ENCODE measurements around the gene RAD9B.
"Not testable (repeated sequence)": the region's sequence is repeated elsewhere in the genome, so short reads cannot be mapped to it uniquely, and the experiment has no call there.

Gene RAD9B

DNA sequence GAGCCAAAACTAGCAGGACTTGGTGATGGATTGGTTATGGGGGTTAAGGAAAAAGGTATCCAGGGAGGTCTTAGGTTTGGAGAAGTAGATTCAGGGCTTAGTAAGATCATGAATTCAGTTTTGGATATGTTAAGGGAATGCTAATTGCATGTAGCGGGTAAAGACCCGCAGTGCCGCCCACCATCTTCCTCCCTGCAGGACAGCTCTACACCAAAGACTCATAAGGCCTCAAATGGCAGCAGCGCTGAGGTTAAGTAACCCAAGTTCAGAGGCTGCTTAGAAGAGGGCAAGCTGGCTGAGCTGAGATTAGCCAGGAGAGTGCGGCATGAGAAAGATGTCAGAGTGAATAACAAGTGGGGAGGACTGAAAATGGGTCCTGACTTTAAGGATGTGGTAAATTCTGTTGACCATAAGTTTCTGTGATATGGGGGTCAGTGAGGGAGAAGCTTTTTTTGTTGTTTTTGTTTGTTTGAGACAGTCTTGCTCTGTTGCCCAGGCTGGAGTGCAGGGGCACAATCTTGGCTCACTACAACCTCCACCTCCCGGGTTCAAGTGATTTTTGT lies 26.2 kb downstream of the RAD9B start:
- DNase-seq: no peak

GRCh38 chr12:110530511-110530910 lies 28.4 kb downstream of the RAD9B start:
- no peak for DNase-seq

DNA sequence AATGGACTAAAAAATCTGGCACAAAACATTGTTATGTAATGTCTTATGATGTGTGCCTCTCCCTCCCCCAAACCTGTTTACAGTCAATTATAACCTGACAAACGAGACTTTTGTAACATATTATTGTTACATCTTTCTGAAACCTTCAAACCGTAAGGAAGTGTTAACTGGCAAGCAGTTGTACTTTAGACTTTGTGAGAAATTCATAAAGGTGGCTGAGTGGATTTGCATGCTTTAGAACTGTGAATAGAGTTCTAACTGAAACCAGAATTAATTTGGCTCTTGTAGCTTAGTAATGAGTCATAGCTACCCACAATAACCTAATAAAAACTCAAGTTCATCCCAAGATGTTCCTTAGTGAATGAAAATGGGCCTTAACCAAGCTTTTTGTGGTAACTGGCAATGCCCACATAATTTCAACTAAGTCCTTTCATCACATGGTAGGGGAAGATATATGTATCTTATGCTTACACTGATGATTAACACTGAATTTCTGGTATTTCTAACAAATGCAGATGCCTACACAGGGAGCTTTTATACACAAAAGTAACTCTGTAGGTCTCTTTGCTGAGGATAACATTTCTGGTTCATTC lies 29.7 kb downstream of the RAD9B start:
- DNase-seq: no peak

DNA sequence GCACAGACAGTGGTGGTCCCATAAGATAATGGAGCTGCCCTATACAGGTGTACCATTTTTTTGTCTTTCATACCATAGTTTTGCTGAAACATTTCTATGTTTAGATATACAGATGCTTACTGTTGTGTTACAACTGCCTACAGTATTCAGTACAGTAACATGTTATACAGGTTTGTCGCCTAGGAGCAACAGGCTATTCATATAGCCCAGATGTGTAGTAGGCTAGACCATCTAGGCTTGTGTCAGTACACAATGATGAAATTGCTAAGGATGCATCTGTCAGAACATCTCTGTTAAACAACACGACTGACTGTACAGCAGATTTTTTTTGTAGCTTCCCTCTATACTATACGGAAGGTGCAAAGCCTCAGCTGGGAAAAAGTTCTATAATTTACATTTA lies 30.5 kb downstream of the RAD9B start:
- no peak for DNase-seq

GRCh38 chr12:110533607-110534006 lies 31.5 kb downstream of the RAD9B start:
- no peak for DNase-seq

DNA sequence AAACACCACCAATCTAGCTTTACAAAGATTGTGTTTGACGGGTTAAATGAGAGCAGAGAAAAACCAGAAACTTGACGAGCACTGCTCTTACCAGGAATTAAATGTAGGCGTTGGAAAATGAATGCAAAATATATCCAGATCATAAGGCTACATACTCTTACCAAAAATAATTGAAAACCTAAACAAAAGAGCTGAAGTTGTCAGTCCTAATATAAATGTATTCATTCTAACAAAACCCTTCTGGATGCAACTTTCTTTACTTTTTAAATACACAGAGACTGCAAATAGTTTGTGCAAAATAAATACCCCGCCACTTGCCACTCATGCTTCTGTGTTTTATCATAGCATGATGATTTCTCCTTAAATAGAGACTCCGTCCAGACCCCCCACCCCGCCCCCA lies 32.7 kb downstream of the RAD9B start:
- no peak for DNase-seq

DNA sequence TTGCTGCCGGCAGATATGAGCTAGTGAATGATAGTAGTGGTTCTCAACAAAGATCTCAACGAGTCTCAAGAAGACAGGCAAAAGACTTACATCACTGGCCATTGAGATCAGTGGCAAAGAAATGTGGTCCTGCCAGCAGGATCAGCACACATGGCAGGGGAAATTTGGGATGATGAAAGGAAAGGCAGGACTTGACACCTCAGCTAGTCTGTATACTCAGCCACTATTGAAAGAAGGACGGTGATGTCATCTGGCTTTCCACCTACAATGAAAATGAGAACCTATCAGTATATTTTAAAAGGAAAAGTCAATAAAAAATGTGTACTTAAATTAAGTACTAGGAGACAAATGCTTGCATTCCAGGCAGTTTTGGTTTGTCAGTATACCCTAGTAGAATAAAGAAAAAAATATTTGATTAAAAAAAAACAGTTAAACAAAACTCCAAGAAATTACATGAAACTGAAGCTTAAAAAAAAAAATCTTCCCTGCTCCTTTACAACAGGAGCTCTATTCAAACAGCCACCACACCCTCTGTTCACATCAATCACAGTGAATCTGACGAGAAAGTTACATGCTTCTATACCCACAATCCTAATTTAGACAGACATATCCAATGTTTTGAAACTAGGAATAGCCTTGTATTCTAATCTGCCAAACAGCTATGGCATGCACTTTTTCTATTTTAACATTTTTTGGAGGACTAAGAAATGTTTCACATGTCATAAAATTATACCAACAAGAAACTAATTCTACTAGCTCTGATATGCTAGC lies 34.9 kb downstream of the RAD9B start:
- DNase-seq: peak; percentile 9 to 18

GRCh38 chr12:110537605-110538409 lies 35.7 kb downstream of the RAD9B start:
- DNase-seq: peak in 1 of 2 experiments; percentile 45

DNA sequence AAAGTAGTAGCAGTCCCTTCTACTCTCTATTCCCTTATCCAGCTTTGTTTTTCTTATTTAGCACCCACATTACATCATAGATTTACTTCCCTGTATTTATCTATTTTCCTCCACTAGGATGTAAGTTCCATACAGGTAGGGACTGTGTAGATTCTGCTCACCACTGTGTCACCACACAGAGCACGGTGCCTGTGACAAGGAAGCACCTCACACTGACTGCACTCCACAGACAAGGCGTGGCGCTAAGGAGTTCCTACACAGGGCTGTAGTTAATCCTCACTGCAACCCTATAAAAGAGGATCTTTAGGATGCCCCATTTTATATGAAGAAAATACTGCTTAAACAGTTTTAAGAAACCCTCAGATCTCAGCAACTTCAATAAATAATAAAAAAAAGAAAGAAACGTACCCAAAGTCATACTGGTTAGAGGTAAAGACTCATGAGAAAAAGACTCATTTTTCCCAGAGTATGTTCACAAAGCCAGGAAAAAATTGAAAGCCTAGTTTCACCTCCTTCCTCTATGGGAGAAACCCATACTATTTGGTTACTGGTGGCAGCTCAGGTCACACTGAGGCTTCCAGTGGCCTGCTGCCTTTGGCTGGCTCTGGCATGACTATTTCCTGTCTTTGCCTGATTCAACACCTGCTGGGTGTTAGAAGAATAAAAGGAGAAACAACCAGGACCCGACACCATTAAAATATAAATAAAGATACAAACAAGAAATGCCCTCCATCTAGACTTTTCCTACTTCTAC lies 36.9 kb downstream of the RAD9B start:
- no peak for DNase-seq

GRCh38 chr12:110540048-110540447 lies 37.9 kb downstream of the RAD9B start:
- no peak for DNase-seq

- peak in 1 of 2 experiments; percentile 9 for DNase-seq
Observed at GRCh38 chr12:110543252-110543959, 41.3 kb downstream of the RAD9B start.

- DNase-seq: no peak
Observed at GRCh38 chr12:110543965-110544364, 41.8 kb downstream of the RAD9B start.

- DNase-seq: not testable (repeated sequence)
Observed at GRCh38 chr12:110545259-110545658, 43.1 kb downstream of the RAD9B start.

GRCh38 chr12:110545812-110546211 lies 43.7 kb downstream of the RAD9B start:
- no peak for DNase-seq

DNA sequence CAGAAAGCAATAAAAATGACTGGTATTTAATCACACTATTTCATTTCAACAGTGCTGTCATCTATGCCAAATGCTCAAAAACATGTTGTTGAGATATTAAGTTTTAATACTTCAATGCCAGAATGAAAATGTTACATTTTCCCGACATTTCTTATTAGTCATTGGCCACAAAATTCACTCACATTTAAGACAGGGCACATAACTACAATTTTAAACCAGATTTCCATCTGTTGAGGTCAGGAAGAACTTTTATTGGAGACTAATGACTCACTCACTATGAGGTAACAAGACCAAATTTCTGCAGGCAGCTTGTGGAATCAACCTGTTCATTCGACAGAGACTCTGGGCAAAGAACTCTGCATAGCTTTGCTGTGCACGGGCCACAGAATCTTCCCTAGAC lies 44.2 kb downstream of the RAD9B start:
- no peak for DNase-seq

DNA sequence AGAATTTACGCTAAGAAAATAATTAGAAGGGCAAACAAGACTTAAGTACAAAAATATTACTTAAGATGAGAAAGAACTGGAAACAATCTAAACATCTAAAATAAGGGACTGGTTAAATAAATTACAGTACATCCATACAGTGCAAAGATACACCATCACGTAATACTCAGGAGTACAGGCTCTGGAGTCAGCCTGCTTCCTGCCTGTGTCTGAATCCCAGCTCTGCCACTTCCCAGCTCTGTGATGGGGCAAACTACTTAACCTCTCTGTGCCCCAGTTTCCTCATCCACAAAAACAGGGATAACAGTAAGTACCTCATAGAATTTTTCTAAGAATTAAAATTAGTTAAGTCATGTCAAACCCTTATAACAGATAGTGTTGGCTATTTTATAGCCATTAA lies 45.0 kb downstream of the RAD9B start:
- DNase-seq: no peak

- no peak for DNase-seq
Observed at GRCh38 chr12:110548678-110549077, 46.5 kb downstream of the RAD9B start.

- DNase-seq: no peak
Observed at GRCh38 chr12:110549716-110550115, 47.6 kb downstream of the RAD9B start.

DNA sequence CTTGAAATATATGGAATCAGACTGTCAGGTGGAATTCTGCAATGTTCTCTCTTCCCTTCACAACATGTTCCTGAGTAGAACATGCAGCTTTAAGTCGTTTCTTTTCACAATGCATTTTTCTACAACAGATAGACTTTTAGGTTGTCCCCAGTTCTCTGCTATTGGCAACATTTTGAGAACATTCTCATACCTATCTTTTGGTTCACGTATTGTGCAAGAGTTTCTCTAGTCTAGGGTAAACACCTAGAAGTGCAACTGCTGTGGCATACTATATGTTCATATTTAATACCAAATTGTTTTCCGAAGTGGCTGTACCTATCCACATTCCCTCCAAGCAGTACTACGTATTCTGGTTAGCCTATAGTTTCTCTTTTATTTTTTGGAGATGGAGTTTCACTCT lies 48.9 kb downstream of the RAD9B start:
- DNase-seq: no peak
